ACHN (cell line): Measurements from ENCODE around the gene CASD1.
A peak's percentile ranks its signal among the peaks of the same experiment; 100 is the strongest.

Experiments
- DNase-seq: peaks from one replicate; pipeline ENCODE4 v3.0.0-alpha.2; 2015
- in situ Hi-C: cut with HindIII; loops from 2 replicates; pipeline ENCODE4 v1.10.0; 2017; ENCODE audit warnings: low sequenced_read_pairs, low pct_ligation_motif_present, low pct_unique_long_range_greater_than_20kb

CASD1 gene

DNA sequence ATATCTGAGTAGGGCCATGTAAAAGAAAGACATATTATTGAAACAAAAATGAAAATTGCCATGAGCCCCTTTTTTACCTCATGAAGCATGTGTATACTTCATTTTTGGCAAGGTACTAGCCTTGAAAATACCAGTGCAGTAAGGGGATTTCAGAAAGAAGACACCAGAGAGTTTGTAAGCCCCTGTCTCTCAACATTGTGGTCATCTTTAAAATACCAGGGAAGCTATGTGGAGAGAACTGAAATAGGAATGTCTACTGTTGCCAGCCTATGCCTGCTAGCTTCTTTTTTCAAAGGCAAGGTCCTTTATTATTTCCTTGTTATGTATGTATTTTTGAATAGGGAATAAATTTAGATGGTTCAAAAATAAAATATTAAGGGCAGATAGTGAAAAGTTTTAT is 57.8 kb downstream of the CASD1 start:
- no peak for DNase-seq
- in situ Hi-C loops, result no loop called here

DNA sequence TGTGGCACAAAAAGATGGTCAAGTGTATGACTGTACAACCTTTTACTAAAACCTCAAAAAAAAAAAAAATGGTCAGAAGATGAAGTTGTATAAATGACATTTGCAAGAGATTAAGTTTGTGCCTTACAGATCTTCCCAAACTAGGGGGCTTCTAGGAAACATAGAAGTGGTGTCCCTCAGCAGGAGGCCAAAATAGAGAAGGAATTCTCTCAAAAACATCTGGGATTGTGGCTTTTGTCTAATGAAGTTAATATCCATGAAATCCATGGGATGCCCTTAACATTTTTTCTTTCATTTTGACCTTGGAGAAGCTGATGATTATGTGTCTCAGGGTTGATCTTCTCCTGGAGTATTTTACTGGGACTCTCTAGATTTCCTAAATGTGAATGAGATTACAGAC is 62.2 kb downstream of the CASD1 start:
- in situ Hi-C loops, result no loop called here
- DNase-seq, result no peak

DNA sequence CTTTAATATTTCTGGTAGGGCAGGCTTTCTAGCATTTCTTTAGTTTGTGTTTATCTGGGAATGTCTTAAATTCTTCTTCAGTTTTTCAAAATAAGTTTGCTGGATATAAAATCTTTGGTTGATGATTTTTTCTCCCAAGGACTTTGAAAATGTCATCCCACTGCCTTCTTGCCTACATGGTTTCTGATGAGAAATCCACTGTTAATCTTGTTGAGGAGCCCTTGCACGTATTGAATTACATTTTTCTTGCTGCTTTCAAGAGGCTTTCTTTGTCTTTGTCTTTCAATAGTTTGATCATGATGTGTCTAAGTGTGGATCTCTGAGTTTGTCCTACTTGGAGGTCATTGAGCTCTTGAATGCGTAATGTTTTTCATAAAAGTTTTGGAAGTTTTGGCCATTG is 66.0 kb downstream of the CASD1 start:
- DNase-seq, result no peak
- in situ Hi-C loops, result no loop called here

DNA sequence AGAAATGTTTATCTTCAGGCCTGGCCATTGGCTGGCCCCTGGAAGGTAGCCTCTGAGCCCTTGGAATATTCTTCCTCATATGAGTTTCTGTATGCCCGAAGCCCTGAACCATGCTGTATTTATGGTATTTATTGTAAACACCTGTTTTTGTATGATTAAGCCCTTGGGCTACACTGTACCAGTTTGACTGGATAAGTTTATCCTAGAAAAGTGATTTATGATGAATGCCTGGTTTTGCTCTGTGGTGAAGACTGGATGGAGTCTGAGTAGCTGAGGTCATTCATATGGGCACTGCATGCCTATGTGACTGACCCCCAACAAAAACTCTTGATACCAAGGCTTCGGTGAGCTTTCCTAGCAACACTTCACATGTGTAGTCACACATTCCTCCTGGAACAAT is 66.7 kb downstream of the CASD1 start:
- in situ Hi-C loops, result no loop called here
- DNase-seq, result no peak

DNA sequence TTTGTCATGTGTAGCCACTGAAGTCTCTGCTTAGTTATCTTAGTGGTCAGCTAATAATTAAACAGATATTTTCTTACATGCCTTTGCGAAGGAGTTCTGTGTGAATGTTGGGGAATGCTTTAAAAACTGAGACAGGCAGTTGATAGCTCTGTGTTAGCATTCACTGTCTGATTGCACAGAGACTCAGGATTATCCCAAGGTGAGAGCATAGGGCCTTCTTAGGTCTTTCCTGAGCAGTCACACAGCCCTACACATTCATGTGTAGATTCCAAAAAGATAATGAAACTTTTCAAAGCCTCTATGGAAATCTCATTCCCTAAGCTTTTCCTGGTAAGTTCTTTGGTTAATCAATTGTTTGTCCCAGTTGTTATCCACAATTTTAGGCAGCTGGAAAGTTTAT is 67.7 kb downstream of the CASD1 start:
- in situ Hi-C loops, result no loop called here
- no peak for DNase-seq

DNA sequence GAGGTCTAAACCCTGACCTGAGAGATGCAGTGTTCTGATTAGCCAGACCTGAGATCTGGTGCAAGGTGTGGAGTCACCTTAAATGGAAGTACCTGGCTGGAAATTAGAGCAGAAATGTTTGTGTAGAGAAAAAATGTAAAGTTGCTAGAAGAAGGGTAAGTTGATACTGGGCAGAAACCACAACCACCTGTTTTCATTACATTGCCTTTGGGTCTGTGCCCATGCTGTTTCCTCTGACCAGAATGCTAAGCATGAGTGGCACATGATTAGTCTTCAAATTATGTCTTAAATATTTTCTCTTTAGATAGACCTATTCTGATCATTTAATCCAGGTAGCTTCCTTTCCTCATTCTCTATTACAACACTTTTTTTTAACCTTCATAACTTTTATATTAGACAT is 69.0 kb downstream of the CASD1 start:
- in situ Hi-C loops, result no loop called here
- DNase-seq, result no peak

DNA sequence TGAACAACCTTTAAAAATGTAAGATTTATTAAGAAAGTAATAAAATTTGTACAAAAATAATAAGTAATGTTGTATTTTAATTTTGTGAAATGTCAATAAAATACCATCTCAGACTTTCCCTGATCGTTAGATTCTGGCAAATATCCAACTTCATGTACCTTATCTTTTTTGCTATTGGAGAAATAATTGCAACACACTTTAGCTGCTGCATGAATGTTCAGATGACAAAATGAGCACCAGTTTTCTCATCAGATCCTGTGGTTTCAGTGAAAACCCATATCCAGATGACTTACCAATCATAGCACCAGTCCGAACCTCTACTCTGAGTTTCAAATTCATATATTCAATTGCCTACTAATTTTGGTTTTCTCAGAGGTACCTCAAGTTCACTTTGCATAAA is 69.9 kb downstream of the CASD1 start:
- in situ Hi-C loops, result no loop called here
- no peak for DNase-seq

DNA sequence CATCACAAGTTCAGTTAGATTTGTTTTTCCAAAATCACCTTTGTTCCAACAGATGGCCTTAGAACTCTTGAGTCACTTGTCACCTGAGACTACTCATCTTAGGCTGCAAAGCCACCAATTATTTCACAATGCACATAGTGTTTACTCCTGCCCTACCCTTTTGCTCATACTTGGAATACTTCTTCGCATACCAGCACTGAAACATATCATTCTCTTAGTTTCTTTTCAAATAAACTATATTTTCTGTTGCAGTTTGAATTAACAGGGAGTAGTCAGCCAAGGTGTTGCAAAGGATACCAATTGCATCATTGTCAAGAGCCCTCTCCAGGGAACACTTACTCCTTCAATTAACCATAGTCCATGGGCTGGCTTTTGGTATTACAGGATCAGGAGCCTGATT is 71.0 kb downstream of the CASD1 start:
- peak; percentile 11 for DNase-seq
- in situ Hi-C loops, result no loop called here

DNA sequence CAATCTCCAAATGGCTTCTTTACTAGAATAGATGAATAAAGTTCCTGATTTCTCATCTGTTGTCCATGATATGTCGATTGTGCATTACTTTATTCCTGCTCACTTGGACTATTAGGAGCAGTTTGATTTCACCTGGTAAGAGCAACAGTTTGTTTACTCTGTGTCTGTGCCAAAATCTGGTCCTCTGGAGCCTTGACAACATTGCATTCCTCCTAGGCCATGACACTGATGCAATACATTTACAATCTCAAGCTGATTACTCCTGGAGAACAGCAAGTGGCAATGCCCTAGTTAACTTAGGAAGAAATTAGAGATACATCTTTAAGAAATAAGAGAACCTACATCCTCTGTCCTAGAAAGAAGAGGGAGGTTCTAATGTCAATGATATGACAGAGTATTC is 74.5 kb downstream of the CASD1 start:
- DNase-seq, result no peak
- in situ Hi-C loops, result no loop called here

DNA sequence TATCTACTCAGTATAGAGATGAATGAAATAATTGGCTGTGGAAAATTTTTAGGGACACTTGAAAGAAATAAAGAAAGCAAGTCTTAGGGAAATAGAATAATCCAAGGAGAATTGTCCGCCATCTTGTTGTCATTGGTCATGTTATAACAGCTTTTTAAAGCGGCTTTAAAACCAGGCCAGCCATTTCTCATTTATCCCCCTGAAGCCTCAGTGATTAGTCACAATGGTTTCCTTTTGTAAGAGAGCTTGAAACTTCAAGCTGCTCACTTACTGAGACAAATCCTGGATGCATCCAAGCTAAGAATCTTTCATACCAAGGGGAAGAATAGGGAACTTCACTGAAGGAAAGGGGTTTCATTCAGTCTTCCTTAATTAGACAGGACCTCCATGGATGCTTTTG is 78.5 kb downstream of the CASD1 start:
- in situ Hi-C loops, result no loop called here
- DNase-seq, result no peak

DNA sequence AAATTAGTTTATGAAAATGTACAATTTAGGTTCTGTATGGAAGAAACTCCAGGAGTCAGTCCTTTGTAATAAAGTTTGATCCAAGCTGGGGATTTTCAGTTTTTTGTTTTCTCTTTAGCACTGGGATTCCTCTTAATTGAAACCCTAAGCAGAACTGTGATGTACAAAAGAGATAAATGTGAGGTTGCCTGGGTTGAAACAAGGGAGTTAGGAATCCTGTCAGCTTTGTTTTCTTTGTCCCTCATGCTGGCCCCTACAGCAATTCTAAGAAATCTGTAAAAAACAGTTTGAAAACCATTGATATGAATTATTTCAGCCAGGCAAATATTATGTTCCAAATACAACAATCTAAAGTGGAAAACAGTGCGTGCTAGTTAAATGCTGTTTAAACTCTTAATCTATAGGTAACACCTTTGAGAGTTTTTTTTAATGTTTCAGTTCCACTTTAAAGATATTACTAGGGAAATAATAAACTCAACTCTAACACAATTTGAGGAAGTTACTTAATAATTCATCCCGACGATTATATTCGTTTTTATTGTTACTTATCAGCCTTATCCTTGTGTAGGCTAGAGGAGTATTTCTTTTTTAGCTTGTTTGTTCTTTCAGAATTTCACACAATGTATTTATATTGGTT is 81.0 kb downstream of the CASD1 start:
- no peak for DNase-seq
- in situ Hi-C loops, result no loop called here

DNA sequence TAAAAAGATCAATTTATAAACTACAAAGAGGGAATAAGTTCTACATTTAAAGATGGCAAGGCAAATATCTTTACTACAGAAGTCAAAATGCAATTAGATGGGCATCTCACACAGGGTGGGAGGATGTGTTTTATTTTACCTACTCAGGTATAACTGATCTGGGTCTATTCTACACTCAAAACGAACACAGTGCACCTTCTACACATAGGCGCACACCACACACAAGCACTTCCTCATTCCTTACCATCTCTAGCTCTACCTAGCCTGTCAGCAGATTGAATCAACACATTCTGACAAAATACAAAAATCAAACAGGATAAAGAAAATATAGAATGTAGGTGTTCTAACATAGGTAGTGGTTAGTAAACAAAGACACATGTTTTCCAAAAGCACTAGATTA is 81.6 kb downstream of the CASD1 start:
- no peak for DNase-seq
- in situ Hi-C loops, result no loop called here

DNA sequence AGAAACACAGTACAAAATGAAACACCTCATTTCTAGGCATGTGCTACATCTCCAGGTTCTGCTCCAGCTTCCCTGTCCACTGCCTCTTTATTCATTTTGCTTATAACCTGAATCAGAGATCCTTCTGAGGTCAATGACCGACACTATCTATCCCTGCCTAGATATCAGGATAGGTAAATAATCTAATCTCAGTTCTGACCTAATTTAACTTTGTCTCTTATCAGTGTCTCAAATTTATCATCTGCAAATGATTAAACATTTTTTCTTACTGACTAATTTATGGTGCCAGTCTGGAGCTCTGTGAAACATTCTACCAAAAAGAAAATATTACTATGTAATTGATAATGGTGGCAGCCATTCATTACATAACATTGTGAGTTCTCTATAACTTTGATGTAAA is 85.3 kb downstream of the CASD1 start:
- no peak for DNase-seq
- in situ Hi-C loops, result no loop called here

DNA sequence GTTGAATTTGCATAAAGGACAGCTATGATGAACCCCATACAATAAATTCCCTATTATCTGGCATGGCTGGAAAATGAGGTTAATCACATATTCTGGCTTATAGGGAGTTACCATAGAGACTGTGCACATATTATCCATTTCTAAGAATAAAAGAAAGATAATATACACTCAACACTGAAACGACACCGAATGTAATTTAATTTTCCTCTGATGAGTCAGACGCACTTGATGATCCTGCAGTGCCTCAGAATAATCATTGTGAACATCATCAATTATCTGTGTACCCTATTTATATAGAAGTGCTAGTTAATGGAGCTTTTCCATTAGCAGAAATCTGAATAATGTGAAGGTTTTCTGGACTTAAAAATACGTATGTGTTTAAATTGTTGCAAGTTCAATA is 86.1 kb downstream of the CASD1 start:
- in situ Hi-C loops, result no loop called here
- no peak for DNase-seq

DNA sequence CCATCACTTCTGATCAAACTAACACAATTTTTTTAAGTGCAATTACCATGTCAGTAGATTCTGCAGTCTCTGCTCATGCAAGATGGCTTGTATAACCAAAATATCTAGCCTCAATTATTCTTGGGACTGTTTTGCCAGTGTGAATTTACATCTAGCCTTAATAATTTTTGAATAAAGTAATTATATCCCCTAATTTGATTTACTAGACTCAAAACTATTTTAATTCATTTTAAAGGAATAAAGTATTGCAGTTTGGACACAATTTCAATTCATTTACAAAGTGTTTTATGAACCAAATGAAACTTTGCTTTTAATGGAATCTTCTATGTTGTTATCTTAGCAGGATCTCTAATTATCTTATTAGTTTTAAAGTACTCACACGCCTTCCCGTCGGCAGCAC is 90.7 kb downstream of the CASD1 start:
- in situ Hi-C loops, result no loop called here
- no peak for DNase-seq

DNA sequence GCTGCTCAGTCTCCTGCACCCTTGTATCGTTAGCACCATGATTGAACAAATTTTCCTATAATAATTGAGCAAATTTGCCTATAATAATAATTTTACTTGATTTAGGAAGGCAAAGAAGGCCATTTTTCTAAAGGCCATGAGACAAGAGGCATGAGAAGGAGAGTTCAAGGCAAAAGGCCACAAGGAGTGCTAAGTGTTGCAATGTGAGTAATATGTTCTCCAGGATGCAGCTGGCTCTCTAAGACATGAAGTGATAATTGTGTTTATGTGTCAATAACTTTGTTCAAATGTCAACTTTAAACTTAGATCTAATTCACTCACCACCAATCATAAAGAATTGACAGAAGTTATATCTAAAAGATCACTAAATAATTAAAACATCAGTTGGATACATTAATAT is 92.6 kb downstream of the CASD1 start:
- in situ Hi-C loops, result no loop called here
- DNase-seq, result no peak

DNA sequence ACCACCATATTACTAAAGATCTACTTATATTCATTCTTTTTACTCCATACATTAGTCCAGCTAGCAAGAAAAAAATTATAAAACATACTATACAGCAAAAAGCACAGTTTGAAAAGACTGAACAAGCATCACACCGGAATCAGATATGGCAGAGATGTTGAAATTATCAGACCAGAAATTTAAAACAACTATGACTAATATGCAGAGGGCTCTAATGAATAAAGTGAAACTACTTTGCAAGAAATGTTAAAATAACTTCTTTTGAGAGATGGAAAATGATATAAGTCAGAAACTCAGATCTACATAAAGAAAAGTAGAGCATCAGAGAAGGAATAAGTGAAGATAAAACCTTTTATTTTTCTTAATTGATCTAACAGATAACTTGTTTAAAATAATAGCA is 95.4 kb downstream of the CASD1 start:
- no peak for DNase-seq
- in situ Hi-C loops, result no loop called here
